ENCODE measurements around the gene MRPL58.
"Not testable (repeated sequence)": the region's sequence is repeated elsewhere in the genome, so short reads cannot be mapped to it uniquely, and the experiment has no call there.

Gene MRPL58

DNA sequence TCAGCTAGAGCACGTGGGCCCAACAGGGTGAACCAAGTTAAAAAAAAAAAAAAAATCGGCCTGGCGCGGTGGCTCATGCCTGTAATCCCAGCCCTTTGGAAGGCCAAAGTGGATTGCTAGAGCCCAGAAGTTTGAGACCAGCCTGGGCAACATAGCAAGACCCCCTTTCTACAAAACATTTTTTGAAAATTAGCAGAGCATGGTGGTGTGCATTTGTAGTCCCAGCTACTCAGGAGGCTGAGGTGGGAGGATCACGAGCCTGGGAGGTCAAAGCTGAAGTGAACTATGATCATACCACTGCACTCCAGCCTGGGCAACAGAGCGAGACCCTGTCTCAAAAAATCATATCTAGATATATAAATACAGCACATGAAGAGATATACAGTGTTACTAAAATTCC lies 6.4 kb upstream of the MRPL58 start:
- not testable (repeated sequence) for H3K9me3 ChIP-seq (ENCODE audit: control insufficient read depth, insufficient read depth, low read depth, low read length); H3K4me1 ChIP-seq (ENCODE audit: control insufficient read depth, insufficient read depth, low read length); H3K27ac ChIP-seq (ENCODE audit: extremely low read depth, low read depth, low read length); H3K4me3 ChIP-seq (ENCODE audit: low read depth, low read length)
- POLR2A ChIA-PET, result interaction anchor here (0.8 to 1.9 kb wide), 3 partner anchors 18 to 44 kb away, joined by 3 to 7 read pairs (median 4); partner anchors contain the start of gene CDR2L
- CTCF ChIA-PET, result interaction anchor here (0.7 to 4.0 kb wide), 4 partner anchors 12 to 163 kb away, joined by 3 to 37 read pairs (median 4); no protein-coding TSS in a partner anchor
- peaks cover 0 to 39% of the 10 kb centered on the region in 2 experiments; a peak in 2 of 3 replicates for H3K36me3 ChIP-seq (ENCODE audit: control insufficient read depth in 2 of 2, insufficient read depth in 1 of 2, low read length in 2 of 2)
- TF ChIP-seq ZNF121 (tag by site-specific recombination; IDR thresholded peaks at IDR 0.05), result peak; percentile 93

DNA sequence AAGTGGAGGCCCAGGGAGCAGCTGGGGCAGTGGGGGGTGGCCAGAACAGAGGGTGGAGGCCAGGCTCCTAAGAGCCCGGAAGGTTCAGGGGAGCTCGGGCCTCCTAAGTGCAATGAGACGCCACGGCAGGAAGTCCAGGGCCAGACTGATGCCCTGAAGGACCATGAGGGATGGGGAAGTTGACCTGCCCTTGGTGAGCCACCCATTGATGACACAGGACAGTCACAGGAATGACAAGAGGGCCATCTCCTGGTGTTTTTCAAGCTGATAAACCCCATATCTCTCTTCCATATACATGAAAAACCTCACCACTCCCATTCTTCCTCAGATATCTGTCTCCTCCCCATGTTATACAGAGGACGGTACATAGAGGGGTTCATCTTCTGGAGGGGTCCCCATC lies 5.8 kb upstream of the MRPL58 start:
- peaks cover 0 to 33% of the 10 kb centered on the region in 2 experiments; a peak in 1 of 3 replicates for H3K36me3 ChIP-seq (ENCODE audit: control insufficient read depth in 2 of 2, insufficient read depth in 1 of 2, low read length in 2 of 2)
- TF ChIP-seq ZNF311 (tag by site-specific recombination; IDR thresholded peaks at IDR 0.05; ENCODE audit: borderline replicate concordance), result no peak
- TF ChIP-seq ZNF266 (tag by site-specific recombination; IDR thresholded peaks at IDR 0.05; ENCODE audit: low read depth), result no peak
- TF ChIP-seq ZNF112 (tag by site-specific recombination; IDR thresholded peaks at IDR 0.05), result no peak
- TF ChIP-seq ZNF561 (tag by site-specific recombination; IDR thresholded peaks at IDR 0.05; ENCODE audit: borderline replicate concordance), result no peak
- TF ChIP-seq ZNF510 (tag by site-specific recombination; IDR thresholded peaks at IDR 0.05; ENCODE audit: insufficient replicate concordance), result no peak
- TF ChIP-seq ZNF157 (tag by site-specific recombination; IDR thresholded peaks at IDR 0.05), result no peak
- TF ChIP-seq HOXA7 (CRISPR knock-in tag; IDR thresholded peaks at IDR 0.05; ENCODE audit: borderline replicate concordance), result no peak
- TF ChIP-seq ZNF654 (tag by site-specific recombination; IDR thresholded peaks at IDR 0.05; ENCODE audit: low read depth), result peak; percentile 47
- CTCF ChIA-PET, result interaction anchor here (1.2 to 4.0 kb wide), 4 partner anchors 13 to 49 kb away, joined by 5 to 37 read pairs (median 5); no protein-coding TSS in a partner anchor
- H3K4me3 ChIP-seq (ENCODE audit: low read depth, low read length), result no peak overlapping the region
- POLR2A ChIA-PET, result interaction anchor here (0.8 to 1.9 kb wide), 3 partner anchors 18 to 45 kb away, joined by 3 to 7 read pairs (median 4); partner anchors contain the start of gene CDR2L
- H3K9me3 ChIP-seq (ENCODE audit: control insufficient read depth, insufficient read depth, low read depth, low read length), result no peaks in the 10 kb centered on the region
- peaks cover 15% of the 10 kb centered on the region for H3K4me1 ChIP-seq (ENCODE audit: control insufficient read depth, insufficient read depth, low read length)
- H3K27ac ChIP-seq (ENCODE audit: extremely low read depth, low read depth, low read length), result no peak overlapping the region

DNA sequence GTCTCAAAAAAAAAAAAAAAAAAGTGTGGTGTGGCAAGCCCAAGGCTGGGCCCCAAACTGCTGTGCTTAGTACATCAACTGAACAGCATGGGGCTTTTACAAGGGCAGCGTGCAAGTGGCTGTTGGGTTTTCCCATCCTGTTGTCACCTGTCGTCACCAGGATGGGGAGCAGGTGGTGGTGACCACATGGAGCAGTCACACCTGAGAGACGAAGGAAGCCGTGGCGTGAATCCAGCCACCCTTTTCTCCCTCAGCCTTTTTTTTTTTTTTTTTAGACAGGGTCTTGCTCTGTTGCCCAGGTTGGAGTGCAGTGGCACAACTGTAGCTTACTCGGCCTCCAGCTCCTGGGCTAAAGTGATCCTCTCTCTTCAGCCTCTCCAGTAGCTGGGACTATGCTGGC lies 4.1 kb upstream of the MRPL58 start:
- peak; percentile 64 for TF ChIP-seq SCRT2 (tag by site-specific recombination; IDR thresholded peaks at IDR 0.05)
- TF ChIP-seq PATZ1 (tag by site-specific recombination; IDR thresholded peaks at IDR 0.05), result peak; percentile 39; the same call in 1 of the 2 replicates
- peak; percentile 75 for TF ChIP-seq FEZF1 (tag by site-specific recombination; IDR thresholded peaks at IDR 0.05)
- TF ChIP-seq KLF1 (tag by site-specific recombination; IDR thresholded peaks at IDR 0.05), result no peak
- TF ChIP-seq ZBTB8A (tag by site-specific recombination; IDR thresholded peaks at IDR 0.05), result peak; percentile 33
- TF ChIP-seq ZNF239 (tag by site-specific recombination; IDR thresholded peaks at IDR 0.05), result no peak
- TF ChIP-seq, protein P1, sequence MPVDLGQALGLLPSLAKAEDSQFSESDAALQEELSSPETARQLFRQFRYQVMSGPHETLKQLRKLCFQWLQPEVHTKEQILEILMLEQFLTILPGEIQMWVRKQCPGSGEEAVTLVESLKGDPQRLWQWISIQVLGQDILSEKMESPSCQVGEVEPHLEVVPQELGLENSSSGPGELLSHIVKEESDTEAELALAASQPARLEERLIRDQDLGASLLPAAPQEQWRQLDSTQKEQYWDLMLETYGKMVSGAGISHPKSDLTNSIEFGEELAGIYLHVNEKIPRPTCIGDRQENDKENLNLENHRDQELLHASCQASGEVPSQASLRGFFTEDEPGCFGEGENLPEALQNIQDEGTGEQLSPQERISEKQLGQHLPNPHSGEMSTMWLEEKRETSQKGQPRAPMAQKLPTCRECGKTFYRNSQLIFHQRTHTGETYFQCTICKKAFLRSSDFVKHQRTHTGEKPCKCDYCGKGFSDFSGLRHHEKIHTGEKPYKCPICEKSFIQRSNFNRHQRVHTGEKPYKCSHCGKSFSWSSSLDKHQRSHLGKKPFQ (tag by site-specific recombination; IDR thresholded peaks at IDR 0.05), result peak; percentile 62; the same call in 1 of the 2 replicates
- peak; percentile 99 for TF ChIP-seq ZNF121 (tag by site-specific recombination; IDR thresholded peaks at IDR 0.05)
- TF ChIP-seq ZNF133 (tag by site-specific recombination; IDR thresholded peaks at IDR 0.05), result no peak
- peak; percentile 87 for TF ChIP-seq SCRT1 (tag by site-specific recombination; IDR thresholded peaks at IDR 0.05; ENCODE audit: borderline replicate concordance)
- TF ChIP-seq, protein P2, sequence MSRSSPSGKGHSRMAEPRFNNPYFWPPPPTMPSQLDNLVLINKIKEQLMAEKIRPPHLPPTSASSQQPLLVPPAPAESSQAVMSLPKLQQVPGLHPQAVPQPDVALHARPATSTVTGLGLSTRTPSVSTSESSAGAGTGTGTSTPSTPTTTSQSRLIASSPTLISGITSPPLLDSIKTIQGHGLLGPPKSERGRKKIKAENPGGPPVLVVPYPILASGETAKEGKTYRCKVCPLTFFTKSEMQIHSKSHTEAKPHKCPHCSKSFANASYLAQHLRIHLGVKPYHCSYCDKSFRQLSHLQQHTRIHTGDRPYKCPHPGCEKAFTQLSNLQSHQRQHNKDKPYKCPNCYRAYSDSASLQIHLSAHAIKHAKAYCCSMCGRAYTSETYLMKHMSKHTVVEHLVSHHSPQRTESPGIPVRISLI (tag by site-specific recombination; IDR thresholded peaks at IDR 0.05), result peak; percentile 83
- peak; percentile 91 for TF ChIP-seq ZIC2 (tag by site-specific recombination; IDR thresholded peaks at IDR 0.05)
- Histone ChIP-seq H3K4me1 (ENCODE audit: control insufficient read depth, insufficient read depth, low read length) (peaks cover 21% of the 10 kb centered on the region), H3K9me3 (ENCODE audit: control insufficient read depth, insufficient read depth, low read depth, low read length) (no peaks in the 10 kb centered on the region), H3K4me3 (ENCODE audit: low read depth, low read length) (no peak overlapping the region), H3K27ac (ENCODE audit: extremely low read depth, low read depth, low read length) (no peak overlapping the region), H3K36me3 (ENCODE audit: control insufficient read depth in 2 of 2, insufficient read depth in 1 of 2, low read length in 2 of 2) (peaks cover 0 to 16% of the 10 kb centered on the region in 2 experiments; a peak in 1 of 3 replicates)
- ChIA-PET POLR2A (interaction anchor here (0.6 to 1.6 kb wide), 4 partner anchors 18 to 24 kb away, joined by 3 to 9 read pairs (median 4); partner anchors contain the start of gene CDR2L), CTCF (interaction anchor here (1.6 to 4.0 kb wide), 2 partner anchors 15 to 47 kb away, joined by 8 to 37 read pairs; no protein-coding TSS in a partner anchor)
